Pulmonary artery endothelial cell (primary cell): Measurements from ENCODE around the gene MORC2. TPM values are rescaled to one million over a fixed set of nuclear protein-coding genes. Genes with fewer than 3 reads are reported as not detected.

Experiments
- total RNA-seq: library from RNA; depleted of rRNA; stranded (reverse); fragments of >200 nt; gene quantifications from 2 replicates; pipeline ENCODE4 v1.2.3, GENCODE V29; 2014

MORC2 gene
- total RNA-seq, 1 donor from 2014 or later, result 13.8 TPM

Other genes starting within 250 kb of the MORC2 start
- 32.1 and 41.0 TPM in 2 replicates for gene TUG1, start 491 bp upstream of the MORC2 start, total RNA-seq
- 93.6 and 118 TPM in 2 replicates for gene SMTN, start 112.5 kb upstream of the MORC2 start, total RNA-seq
- gene SELENOM, start 138.8 kb upstream of the MORC2 start, total RNA-seq, result 21.1 and 46.6 TPM in 2 replicates
- gene INPP5J, start 154.2 kb upstream of the MORC2 start, total RNA-seq, result 0.20 and 0.25 TPM in 2 replicates
- 0.07 and 0.26 TPM in 2 replicates for gene PLA2G3, start 171.7 kb upstream of the MORC2 start, total RNA-seq
- gene RNF185, start 191.4 kb upstream of the MORC2 start, total RNA-seq, result 23.5 and 28.4 TPM in 2 replicates
- 72.7 and 83.3 TPM in 2 replicates for gene LIMK2, start 243.5 kb upstream of the MORC2 start, total RNA-seq